ENCODE measurements around the gene OSBPL3.

Gene OSBPL3

DNA sequence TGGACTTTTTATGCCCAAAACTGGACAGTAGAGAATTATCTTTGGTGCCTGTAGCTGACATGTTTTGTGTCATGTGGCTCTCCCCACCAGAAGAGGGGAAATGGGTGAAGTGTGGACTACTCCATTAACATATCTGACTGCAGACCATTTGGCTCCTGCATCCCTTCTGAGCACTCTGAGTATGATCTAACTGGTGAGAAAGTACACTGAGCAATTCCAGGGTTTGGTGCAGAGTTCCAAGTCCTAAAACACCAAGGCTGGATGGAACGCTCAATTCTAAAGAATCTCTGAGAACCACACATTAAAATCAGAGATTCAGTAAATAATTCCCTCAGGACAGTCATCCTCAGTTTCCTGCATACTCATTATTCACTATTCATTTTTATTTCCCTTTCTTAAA lies 22.8 kb upstream of the OSBPL3 start:
- H3K36me3 Mint-ChIP-seq, result peaks cover 5% of the 10 kb centered on the region
- H3K27ac Mint-ChIP-seq, result no peak overlapping the region
- CTCF ChIA-PET, result no interaction called here
- no peak for DNase-seq
- H3K4me1 Mint-ChIP-seq, result no peaks in the 10 kb centered on the region
- H3K9me3 Mint-ChIP-seq, result peaks cover 20% of the 10 kb centered on the region
- H3K4me3 Mint-ChIP-seq, result no peak overlapping the region
- H3K27me3 Mint-ChIP-seq, result peaks cover 29% of the 10 kb centered on the region

DNA sequence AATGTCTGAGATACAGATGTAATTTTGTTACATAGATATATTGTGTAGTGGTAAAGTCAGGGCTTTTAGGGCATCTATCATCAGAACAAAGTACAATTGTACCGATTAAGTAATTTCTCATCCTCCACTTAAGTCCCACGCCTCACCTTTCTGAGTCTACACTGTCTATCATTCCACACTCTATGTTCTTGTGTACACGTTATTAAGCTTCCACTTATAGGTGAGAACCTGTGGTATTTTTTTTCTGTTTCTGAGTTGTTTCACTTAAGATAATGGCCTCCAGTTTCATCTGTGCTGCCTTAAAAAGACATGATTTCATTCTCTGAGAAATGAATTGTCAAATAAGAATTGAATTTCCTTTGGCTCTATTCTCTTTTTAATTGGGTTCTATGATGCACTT lies 15.5 kb upstream of the OSBPL3 start:
- Mint-ChIP-seq H3K27me3 (peaks cover 32% of the 10 kb centered on the region), H3K27ac (no peak overlapping the region), H3K4me1 (no peaks in the 10 kb centered on the region), H3K36me3 (peaks cover 6% of the 10 kb centered on the region), H3K4me3 (no peak overlapping the region), H3K9me3 (peaks cover 11% of the 10 kb centered on the region)
- no peak for DNase-seq
- CTCF ChIA-PET, result no interaction called here

DNA sequence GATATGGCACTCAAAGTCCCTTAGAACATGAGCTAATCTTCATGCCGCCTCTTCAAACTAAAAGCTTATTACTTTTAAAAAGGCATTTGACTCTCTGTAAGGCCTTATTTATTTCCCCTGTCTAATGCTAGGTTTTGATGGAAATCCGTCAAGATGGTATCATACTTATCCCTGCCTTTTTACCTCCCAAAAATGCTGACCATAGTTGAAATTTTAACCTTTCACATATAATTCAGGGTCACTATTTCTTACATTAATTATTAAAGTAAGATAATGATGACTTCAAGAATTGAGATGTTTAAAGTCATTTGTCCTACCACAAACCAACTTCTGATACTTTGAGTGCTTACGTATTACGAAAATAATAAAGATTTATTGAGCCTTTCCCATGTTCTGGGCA lies 12.3 kb upstream of the OSBPL3 start:
- peaks cover 2% of the 10 kb centered on the region for H3K36me3 Mint-ChIP-seq
- no peak overlapping the region for H3K27ac Mint-ChIP-seq
- H3K9me3 Mint-ChIP-seq, result no peaks in the 10 kb centered on the region
- H3K4me1 Mint-ChIP-seq, result no peaks in the 10 kb centered on the region
- peaks cover 26% of the 10 kb centered on the region for H3K27me3 Mint-ChIP-seq
- no peak overlapping the region for H3K4me3 Mint-ChIP-seq
- CTCF ChIA-PET, result no interaction called here
- DNase-seq, result no peak

DNA sequence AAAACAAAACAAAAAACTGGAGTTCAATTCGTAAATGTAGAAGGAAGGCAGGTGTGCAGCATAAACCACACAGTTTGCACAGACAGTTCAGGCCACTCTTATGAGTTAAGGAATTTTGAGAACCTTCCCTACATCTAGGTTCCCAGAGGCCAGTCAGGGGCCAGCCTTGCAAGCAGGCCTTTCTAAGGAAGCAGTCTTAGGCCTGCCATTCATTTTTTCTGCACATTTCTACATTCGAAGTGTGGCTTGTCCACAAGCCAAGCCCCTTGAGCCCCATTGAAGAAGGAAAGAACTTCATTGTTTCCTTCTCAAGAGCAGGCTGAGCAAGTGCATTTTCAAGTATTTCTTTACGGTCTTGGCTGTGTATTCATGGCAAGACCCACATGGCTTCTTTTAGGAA lies 11.4 kb upstream of the OSBPL3 start:
- Mint-ChIP-seq H3K36me3 (no peaks in the 10 kb centered on the region), H3K4me3 (no peak overlapping the region), H3K27me3 (peaks cover 30% of the 10 kb centered on the region), H3K9me3 (no peaks in the 10 kb centered on the region), H3K27ac (no peak overlapping the region), H3K4me1 (peaks cover 6% of the 10 kb centered on the region)
- DNase-seq, result no peak
- CTCF ChIA-PET, result interaction anchor here (0.7 kb wide), 1 partner anchor 9 kb away, joined by 4 read pairs; no protein-coding TSS in a partner anchor

DNA sequence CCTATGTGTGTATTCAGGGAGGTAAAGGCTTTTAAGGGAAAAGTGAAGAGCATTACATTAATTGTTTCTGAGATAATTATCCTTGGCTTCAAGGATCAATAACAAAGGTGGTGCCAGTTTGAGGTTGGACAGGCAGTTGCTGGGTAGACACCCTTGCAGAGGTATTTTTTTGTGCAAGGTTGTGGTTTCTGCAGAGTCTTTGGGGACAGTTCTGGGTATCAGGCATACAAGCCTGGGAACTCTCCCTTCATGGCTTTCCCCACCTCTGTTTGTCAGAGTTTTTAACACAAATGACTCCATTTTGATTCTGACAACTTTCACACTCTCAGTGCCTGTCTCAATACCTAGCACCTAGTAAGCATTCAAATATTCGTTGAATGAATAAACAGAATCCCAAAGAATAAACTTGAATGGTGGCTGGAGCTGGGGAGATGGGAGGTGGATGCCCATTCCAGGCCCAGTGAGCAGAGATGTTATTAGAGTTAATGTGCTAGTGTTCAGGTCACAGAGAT lies 7.4 kb upstream of the OSBPL3 start:
- Mint-ChIP-seq H3K4me3 (no peak overlapping the region), H3K4me1 (peaks cover 8% of the 10 kb centered on the region), H3K27ac (no peak overlapping the region), H3K9me3 (no peaks in the 10 kb centered on the region), H3K27me3 (peaks cover 30% of the 10 kb centered on the region), H3K36me3 (no peaks in the 10 kb centered on the region)
- CTCF ChIA-PET, result no interaction called here
- no peak for DNase-seq

DNA sequence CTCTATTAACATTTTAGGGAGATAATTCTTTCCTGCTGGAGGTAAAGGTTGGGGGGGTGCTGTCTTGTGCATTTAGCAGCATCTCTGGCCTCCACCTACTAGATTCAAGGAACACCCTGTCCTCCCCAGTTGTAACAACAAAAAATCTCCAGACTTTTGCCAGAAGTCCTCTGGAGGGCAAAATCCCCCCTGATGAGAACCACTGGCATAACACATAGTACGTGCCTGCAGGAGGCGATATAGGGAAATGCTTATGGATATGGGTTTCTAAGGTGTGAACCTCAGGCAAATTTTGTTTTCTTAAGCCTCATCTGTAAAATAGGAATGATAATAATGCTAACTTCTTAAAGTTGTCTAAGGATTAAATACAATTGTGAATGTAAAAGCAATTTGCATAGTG lies 2.9 kb upstream of the OSBPL3 start:
- no peak overlapping the region for H3K4me3 Mint-ChIP-seq

DNA sequence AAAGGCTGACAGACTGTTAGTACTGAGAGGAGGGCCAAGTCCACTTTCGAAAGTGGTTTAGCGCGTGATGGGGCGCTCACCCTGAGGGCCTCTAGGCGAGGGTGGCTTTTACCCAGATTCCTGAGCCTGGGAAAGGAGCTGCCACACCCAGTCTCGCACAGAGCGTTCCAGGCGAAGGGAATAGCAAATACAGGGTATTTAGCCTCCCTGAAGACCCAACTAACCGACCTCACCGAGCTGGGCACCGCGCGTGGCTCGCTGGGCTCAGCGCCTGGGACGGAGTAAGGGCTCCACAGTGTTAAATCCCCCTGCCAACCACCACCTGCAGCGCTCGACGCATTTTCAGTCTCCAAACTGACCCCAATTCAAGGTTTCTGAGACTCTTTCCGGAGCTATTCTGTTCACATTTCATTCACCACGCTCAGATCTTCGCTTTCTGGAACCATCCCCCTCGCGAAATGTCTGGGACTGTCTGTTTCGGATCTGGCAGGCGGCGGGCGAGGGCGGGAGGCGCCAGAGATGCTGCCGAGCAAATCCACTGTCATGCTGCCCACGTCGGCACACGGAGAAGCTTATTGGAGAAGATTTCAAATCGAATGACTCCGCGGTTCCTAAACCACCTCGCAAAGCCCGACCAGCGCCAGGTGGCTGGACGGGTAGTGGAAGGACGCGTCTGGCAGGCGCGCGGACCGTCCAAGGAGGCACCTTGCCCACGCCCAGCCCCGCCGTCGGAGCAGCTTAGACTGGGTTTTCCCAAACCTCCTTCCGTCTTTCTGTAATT lies 1.4 kb upstream of the OSBPL3 start:
- Mint-ChIP-seq H3K4me3 (peak overlapping the region; percentile 85), H3K27me3 (peaks cover 19% of the 10 kb centered on the region)
- CTCF ChIA-PET, result interaction anchor here (0.7 to 6.8 kb wide), 17 partner anchors 9 to 169 kb away, joined by 3 to 82 read pairs (median 4); no protein-coding TSS in a partner anchor

More for the DNA sequence above, 2.9 kb upstream of the OSBPL3 start:
- H3K27ac Mint-ChIP-seq, result no peak overlapping the region
- peaks cover 12% of the 10 kb centered on the region for H3K36me3 Mint-ChIP-seq
- DNase-seq, result peak; percentile 39
- H3K27me3 Mint-ChIP-seq, result peaks cover 32% of the 10 kb centered on the region
- H3K4me1 Mint-ChIP-seq, result peaks cover 41% of the 10 kb centered on the region
- CTCF ChIA-PET, result interaction anchor here (0.6 to 6.8 kb wide), 13 partner anchors 11 to 171 kb away, joined by 3 to 82 read pairs (median 5); no protein-coding TSS in a partner anchor
- no peaks in the 10 kb centered on the region for H3K9me3 Mint-ChIP-seq

DNA sequence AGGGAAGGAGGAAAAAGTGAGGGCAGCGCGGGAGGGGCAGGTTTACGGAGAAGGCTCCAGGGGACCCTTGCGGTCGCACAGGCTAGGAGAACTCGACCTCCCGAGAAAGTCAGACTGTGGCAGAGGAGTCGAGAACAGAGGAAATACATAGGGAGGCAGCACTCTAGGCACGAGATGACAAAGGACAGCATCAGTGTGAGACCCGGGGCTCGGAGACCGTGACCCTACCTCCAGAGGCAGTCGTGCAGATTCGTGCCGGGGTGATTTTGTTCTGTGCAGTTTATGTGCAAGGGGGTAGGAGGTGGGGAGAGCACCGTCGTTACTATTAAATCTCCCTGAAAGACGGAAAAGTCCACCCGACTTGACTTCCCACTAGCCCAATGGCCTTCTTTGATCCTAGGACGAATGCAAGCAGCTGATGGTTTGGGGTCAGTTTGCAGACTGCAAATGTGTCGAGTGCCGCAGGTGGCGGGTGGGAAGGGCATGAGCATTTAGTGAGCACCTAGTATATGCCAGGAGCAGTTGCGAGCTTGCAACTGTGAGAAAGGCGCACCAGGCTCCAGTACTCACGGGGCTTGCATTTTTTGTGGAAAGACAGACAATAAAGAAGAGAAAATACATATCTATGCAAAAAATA lies 674 bp upstream of the OSBPL3 start:
- H3K36me3 Mint-ChIP-seq, result peaks cover 29% of the 10 kb centered on the region
- H3K4me1 Mint-ChIP-seq, result peaks cover 56% of the 10 kb centered on the region
- H3K27ac Mint-ChIP-seq, result peak overlapping the region; percentile 92
- no peaks in the 10 kb centered on the region for H3K9me3 Mint-ChIP-seq
- H3K4me3 Mint-ChIP-seq, result peak overlapping the region; percentile 85
- DNase-seq, result peak; percentile 53
- CTCF ChIA-PET, result interaction anchor here (0.7 to 6.8 kb wide), 11 partner anchors 32 to 169 kb away, joined by 3 to 82 read pairs (median 7); no protein-coding TSS in a partner anchor
- peaks cover 19% of the 10 kb centered on the region for H3K27me3 Mint-ChIP-seq

More for the DNA sequence above, 1.4 kb upstream of the OSBPL3 start:
- Mint-ChIP-seq H3K36me3 (peaks cover 22% of the 10 kb centered on the region), H3K4me1 (peaks cover 49% of the 10 kb centered on the region), H3K27ac (peak overlapping the region; percentile 92), H3K9me3 (no peaks in the 10 kb centered on the region)
- DNase-seq, result peak; percentile 63

DNA sequence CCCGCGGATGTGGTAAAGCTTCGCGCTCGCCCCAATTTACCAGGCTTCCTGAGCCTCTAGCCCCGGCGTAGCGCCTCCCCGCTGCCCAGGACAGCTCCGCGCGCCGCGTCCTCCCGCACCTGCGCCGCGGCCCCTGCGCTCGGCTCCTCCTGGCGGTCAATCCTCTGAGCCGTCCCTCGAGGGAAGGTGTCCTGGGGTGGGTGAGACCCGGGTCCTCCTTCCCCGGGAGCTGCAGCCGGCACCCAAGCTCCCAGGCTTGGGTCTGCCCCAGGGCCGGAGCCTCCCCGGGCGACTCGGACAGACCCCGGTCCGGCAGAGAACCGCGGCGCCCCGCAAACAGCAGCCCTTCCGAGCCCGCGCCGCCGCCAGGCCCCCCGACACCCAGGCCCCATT lies 512 bp downstream of the OSBPL3 start:
- peaks cover 19% of the 10 kb centered on the region for H3K27me3 Mint-ChIP-seq
- DNase-seq, result peak; percentile 89

DNA sequence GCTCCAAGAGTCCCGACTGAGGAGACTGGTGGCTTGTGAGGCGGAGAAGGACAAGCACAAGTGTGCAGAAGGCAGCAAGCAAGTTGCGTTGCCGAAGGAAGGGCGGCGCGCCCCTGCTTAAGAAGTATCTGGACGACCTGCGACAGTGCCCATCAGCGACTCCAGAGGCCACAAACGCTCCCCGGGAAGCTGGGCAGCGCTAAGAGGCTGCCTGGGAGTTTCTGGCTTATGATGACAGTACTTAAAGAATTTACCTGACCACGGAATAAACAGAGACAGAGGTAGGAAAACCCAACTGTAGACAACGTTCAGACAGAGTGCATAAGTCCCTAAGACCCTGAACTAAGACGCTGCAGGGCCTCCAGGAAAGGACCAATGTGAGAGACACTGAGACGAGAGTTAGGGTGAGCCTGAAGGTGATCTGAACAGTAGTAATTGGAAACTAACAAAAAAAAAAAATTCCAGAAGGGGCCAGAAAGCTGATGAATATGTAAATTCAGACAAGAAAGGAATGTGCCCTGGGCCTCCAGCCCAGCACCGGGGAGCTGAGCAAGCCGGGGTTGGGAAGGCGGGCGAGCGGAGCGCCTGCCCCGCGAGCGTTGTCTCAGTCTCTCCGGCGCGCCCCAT lies 1.0 kb downstream of the OSBPL3 start:
- DNase-seq, result no peak
- Mint-ChIP-seq H3K27ac (peak overlapping the region; percentile 87), H3K9me3 (no peaks in the 10 kb centered on the region), H3K36me3 (peaks cover 44% of the 10 kb centered on the region), H3K4me1 (peaks cover 71% of the 10 kb centered on the region), H3K27me3 (peaks cover 19% of the 10 kb centered on the region), H3K4me3 (peak overlapping the region; percentile 85)
- CTCF ChIA-PET, result interaction anchor here (0.8 to 6.8 kb wide), 31 partner anchors 11 to 222 kb away, joined by 3 to 82 read pairs (median 4); no protein-coding TSS in a partner anchor

More for the DNA sequence above, 512 bp downstream of the OSBPL3 start:
- H3K4me3 Mint-ChIP-seq, result peak overlapping the region; percentile 85
- H3K27ac Mint-ChIP-seq, result peak overlapping the region; percentile 92
- CTCF ChIA-PET, result interaction anchor here (0.8 to 6.8 kb wide), 31 partner anchors 12 to 223 kb away, joined by 3 to 82 read pairs (median 4); no protein-coding TSS in a partner anchor
- H3K9me3 Mint-ChIP-seq, result no peaks in the 10 kb centered on the region
- peaks cover 39% of the 10 kb centered on the region for H3K36me3 Mint-ChIP-seq
- H3K4me1 Mint-ChIP-seq, result peaks cover 66% of the 10 kb centered on the region

DNA sequence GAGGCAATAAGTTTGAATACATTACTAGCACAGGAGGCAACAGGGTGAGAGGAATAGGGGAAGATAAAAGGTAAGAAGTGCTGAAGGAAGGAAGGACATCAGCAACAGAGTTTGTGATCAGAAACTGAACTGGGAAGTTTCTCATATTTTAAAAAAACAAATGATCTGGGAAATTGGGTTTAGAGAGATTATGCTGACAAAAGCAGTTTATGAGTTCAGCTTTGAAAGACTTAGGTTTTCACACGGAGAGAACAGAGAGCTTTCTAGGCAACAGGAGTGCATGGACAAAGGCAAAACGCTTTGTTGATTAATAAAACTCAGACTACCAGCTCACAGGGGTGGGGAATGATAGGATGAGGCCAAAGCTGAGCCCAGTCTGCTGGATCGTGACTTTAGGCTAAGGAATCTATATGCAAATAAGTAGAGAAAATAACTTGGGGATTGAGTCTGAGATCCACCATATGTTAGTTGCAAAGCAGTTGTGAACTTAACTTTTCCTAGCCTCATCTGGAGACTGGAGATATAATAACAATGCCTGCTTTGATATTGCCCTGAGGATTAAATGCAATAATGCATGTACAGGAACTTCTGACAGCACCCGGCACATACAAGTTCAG lies 4.2 kb downstream of the OSBPL3 start:
- CTCF ChIA-PET, result interaction anchor here (1.0 kb wide), 1 partner anchor 10 kb away, joined by 4 read pairs; no protein-coding TSS in a partner anchor
- Mint-ChIP-seq H3K4me3 (no peak overlapping the region), H3K4me1 (peaks cover 76% of the 10 kb centered on the region)

DNA sequence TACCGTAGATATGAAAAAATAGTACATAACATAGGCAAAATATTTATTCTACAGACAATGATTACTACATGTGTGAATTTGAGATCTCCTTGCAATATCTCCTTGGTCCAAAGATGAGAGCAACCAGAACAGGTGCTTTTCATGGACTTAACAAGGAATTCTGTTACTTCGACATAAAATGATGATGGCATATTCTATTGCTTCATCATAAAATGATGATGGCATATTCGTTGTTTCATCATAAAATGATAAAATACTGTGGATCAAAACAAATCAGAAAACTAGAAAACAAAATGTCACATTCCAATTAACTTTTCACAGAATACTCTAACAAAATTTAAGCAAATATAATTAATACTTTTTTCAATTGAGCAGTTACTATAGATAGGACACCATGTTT lies 4.8 kb downstream of the OSBPL3 start:
- CTCF ChIA-PET, result no interaction called here
- Mint-ChIP-seq H3K4me1 (peaks cover 75% of the 10 kb centered on the region), H3K9me3 (no peaks in the 10 kb centered on the region), H3K4me3 (no peak overlapping the region), H3K27ac (no peak overlapping the region), H3K36me3 (peaks cover 57% of the 10 kb centered on the region), H3K27me3 (peaks cover under 1% of the 10 kb centered on the region)
- no peak for DNase-seq

More for the DNA sequence above, 4.2 kb downstream of the OSBPL3 start:
- Mint-ChIP-seq H3K36me3 (peaks cover 55% of the 10 kb centered on the region), H3K27ac (no peak overlapping the region), H3K9me3 (no peaks in the 10 kb centered on the region), H3K27me3 (peaks cover 6% of the 10 kb centered on the region)
- DNase-seq, result no peak

DNA sequence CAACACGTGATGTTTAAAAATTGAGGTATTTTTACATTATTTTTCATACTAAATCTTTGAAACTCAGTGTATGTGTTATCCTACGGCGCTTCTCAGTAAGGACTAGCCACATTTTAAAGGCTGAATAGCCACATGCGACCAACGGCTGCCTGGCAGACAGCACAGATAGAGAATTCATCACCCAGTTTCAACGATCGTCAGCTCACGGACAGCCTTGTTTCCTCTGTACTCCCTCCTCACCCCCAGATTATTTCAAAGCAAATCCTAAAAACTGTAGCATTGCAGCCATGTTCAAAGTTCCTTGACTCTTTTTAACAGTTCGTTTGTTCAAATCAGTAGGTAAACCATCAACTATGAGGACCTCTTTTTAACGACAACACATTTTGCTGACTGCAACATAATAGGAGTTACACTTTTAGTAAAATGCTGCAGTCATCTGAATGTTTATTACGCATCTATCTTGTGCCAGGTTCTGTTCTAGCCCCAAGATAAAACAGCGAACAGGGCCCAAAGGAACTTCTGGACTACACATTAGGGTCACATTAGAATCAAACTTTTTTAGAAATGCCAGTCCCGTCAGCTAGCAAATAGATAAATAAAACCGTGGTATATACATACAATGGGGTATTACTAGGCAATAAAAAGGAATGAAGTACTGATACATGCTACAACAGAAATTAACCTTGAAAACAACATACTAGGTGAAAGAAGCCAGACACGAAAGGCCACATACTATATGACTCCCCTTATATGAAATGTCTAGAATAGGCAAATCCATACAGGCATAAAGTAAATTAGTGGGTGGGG lies 5.7 kb downstream of the OSBPL3 start:
- DNase-seq, result no peak
- Mint-ChIP-seq H3K4me3 (no peak overlapping the region), H3K27me3 (no peaks in the 10 kb centered on the region), H3K4me1 (peaks cover 79% of the 10 kb centered on the region), H3K36me3 (peaks cover 60% of the 10 kb centered on the region), H3K27ac (no peak overlapping the region), H3K9me3 (no peaks in the 10 kb centered on the region)
- CTCF ChIA-PET, result interaction anchor here (2.7 kb wide), 1 partner anchor 162 kb away, joined by 7 read pairs; no protein-coding TSS in a partner anchor

Measured in activated naive CD4-positive, alpha-beta T cell treated with anti-CD3 and anti-CD28 coated beads, Interleukin-2, amount 10 ng/mL, durations not matched to agents 7 days and 5 days (primary cell).